IMR-90 (cell line): ENCODE measurements around the gene SOX5.

Experiments used
- BHLHE40 ChIP-seq: fragments of 150-350 bp; IDR thresholded peaks from 2 replicates; pipeline ENCODE4 v1.6.1; 2016; ENCODE audit warnings: mild to moderate bottlenecking, low read depth, low read length
- CEBPB ChIP-seq: IDR thresholded peaks from 2 replicates; pipeline ENCODE4 v1.6.1; 2012; ENCODE audit warnings: low read depth, low read length, improper control_type of control experiment
- CHD1 ChIP-seq: IDR thresholded peaks from 2 replicates; pipeline ENCODE4 v1.6.1; 2012; ENCODE audit warnings: low read depth, low read length, improper control_type of control experiment
- FOS ChIP-seq: fragments of 150-350 bp; IDR thresholded peaks from 2 replicates; pipeline ENCODE4 v1.6.1; 2016; ENCODE audit warnings: low read depth, low read length
- MAFK ChIP-seq: IDR thresholded peaks from 2 replicates; pipeline ENCODE4 v1.6.1; 2012; ENCODE audit warnings: low read depth, low read length, improper control_type of control experiment
- MAZ ChIP-seq: IDR thresholded peaks from 2 replicates; pipeline ENCODE4 v1.6.1; 2012; ENCODE audit warnings: low read depth, mild to moderate bottlenecking, low read length, improper control_type of control experiment, moderate library complexity, borderline replicate concordance
- MXI1 ChIP-seq: IDR thresholded peaks from 2 replicates; pipeline ENCODE4 v1.6.1; 2012; ENCODE audit warnings: low read depth, mild to moderate bottlenecking, low read length, moderate library complexity, borderline replicate concordance
- POLR2A ChIP-seq: IDR thresholded peaks from 2 replicates; pipeline ENCODE4 v1.6.1; 2012; ENCODE audit warnings: mild to moderate bottlenecking, low read depth, low read length
- RAD21 ChIP-seq: IDR thresholded peaks from 2 replicates; pipeline ENCODE4 v1.6.1; 2012; ENCODE audit warnings: low read length, improper control_type of control experiment
- RCOR1 ChIP-seq: IDR thresholded peaks from 2 replicates; pipeline ENCODE4 v1.6.1; 2012; ENCODE audit warnings: mild to moderate bottlenecking, low read length, improper control_type of control experiment; ENCODE audit not compliant: insufficient replicate concordance
- RFX5 ChIP-seq: IDR thresholded peaks from 2 replicates; pipeline ENCODE4 v1.8.0; 2012; ENCODE audit warnings: low read depth, mild to moderate bottlenecking, low read length, moderate library complexity
- SMC3 ChIP-seq: fragments of 150-350 bp; IDR thresholded peaks from 2 replicates; pipeline ENCODE4 v1.6.1; 2016; ENCODE audit warnings: low read depth, mild to moderate bottlenecking, antibody characterized with exemption, low read length, moderate library complexity
- TF ChIP-seq, protein P1 (sequence below): conservative IDR thresholded peaks from 2 replicates; pipeline ENCODE4 v1.5.1; 2012; ENCODE audit warnings: mild to moderate bottlenecking, low read depth, low read length, improper control_type of control experiment
- TF ChIP-seq, protein P2 (sequence below): fragments of 150-350 bp; IDR thresholded peaks from 2 replicates; pipeline ENCODE4 v1.6.1; 2017; ENCODE audit warnings: mild to moderate bottlenecking, antibody characterized with exemption, low read length, low read depth

DNA sequence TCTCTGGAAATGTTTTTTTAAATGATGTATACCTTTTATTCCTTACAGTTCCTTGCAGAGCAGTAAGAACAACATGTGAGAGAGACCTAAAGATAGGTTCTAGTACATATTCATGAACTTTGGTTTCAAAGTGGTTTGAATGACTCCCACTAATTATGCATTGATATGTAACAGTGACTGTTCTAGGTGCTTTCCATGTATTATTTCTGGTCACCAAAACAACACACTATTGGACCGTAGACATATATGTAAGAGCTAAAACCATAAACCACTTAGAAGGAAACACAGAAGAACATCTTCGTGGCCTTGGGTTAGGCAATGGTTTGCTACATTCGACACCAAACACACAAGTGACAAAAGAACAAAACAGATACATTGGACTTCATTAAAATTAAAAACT is 37.9 kb downstream of the SOX5 start:
- TF ChIP-seq RFX5, result no peak
- no peak for TF ChIP-seq BHLHE40
- TF ChIP-seq, protein P1, sequence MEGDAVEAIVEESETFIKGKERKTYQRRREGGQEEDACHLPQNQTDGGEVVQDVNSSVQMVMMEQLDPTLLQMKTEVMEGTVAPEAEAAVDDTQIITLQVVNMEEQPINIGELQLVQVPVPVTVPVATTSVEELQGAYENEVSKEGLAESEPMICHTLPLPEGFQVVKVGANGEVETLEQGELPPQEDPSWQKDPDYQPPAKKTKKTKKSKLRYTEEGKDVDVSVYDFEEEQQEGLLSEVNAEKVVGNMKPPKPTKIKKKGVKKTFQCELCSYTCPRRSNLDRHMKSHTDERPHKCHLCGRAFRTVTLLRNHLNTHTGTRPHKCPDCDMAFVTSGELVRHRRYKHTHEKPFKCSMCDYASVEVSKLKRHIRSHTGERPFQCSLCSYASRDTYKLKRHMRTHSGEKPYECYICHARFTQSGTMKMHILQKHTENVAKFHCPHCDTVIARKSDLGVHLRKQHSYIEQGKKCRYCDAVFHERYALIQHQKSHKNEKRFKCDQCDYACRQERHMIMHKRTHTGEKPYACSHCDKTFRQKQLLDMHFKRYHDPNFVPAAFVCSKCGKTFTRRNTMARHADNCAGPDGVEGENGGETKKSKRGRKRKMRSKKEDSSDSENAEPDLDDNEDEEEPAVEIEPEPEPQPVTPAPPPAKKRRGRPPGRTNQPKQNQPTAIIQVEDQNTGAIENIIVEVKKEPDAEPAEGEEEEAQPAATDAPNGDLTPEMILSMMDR, result no peak
- TF ChIP-seq CEBPB, result no peak
- no peak for TF ChIP-seq POLR2A
- TF ChIP-seq SMC3, result no peak
- no peak for TF ChIP-seq CHD1
- TF ChIP-seq RCOR1, result no peak
- TF ChIP-seq RAD21, result no peak
- no peak for TF ChIP-seq MAZ
- TF ChIP-seq MAFK, result no peak
- TF ChIP-seq, protein P2, sequence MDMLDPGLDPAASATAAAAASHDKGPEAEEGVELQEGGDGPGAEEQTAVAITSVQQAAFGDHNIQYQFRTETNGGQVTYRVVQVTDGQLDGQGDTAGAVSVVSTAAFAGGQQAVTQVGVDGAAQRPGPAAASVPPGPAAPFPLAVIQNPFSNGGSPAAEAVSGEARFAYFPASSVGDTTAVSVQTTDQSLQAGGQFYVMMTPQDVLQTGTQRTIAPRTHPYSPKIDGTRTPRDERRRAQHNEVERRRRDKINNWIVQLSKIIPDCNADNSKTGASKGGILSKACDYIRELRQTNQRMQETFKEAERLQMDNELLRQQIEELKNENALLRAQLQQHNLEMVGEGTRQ, result no peak
- no peak for TF ChIP-seq FOS
- TF ChIP-seq MXI1, result no peak
